Stimulated activated CD8-positive, alpha-beta memory T cell treated with anti-CD3 and anti-CD28 coated beads, Interleukin-7, amount 100 ng/mL, for 4 hours (primary cell): ENCODE results near the gene TBC1D8.

Source experiments
- DNase-seq, 2 donors: peaks; one replicate each; pipeline ENCODE4 v3.0.0-alpha.2; 2020; ENCODE audit warnings: low read depth in 2 of 2

TBC1D8 gene

DNA sequence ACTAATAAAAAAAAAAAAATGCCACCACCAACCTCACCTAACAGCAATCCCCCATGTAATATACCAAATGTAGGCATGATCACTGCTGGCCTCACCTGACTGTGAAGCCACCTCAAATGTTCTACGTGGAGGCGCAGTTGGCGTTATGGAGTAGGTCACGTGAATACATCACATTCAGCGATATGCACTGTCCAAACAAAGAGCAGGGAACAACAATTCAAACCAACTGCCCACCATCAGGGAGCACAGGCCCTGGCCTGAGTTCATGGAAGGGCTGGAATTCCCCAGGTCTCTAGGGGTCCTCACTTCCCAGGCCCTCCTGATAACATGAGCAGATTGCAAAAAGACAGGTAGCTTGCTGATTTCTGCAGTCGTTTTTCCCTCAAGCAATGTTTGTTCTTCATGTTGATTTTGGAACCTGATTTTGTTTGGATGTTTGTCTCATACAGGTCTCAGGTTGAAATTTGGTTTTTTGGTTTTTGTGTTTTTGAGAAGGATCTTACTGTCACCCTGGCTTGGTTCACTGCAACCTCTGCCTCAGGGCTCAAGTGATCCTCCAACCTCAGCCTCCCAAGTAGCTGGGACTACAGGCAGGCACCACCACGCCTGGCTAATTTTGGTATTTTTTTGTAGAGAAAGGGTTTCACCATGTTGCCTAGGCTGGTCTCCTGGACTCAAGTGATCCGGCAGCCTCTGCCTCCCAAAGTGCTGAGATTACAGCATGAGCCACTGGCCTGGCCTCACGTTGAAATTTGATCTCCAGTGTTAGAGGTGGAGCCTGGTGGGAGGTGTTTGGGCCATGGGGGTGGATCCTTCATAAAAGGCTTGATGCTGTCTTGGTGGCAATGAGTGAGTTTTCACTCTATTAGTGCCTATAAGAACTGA, 15.5 kb downstream of the TBC1D8 start:
- no peak for DNase-seq

DNA sequence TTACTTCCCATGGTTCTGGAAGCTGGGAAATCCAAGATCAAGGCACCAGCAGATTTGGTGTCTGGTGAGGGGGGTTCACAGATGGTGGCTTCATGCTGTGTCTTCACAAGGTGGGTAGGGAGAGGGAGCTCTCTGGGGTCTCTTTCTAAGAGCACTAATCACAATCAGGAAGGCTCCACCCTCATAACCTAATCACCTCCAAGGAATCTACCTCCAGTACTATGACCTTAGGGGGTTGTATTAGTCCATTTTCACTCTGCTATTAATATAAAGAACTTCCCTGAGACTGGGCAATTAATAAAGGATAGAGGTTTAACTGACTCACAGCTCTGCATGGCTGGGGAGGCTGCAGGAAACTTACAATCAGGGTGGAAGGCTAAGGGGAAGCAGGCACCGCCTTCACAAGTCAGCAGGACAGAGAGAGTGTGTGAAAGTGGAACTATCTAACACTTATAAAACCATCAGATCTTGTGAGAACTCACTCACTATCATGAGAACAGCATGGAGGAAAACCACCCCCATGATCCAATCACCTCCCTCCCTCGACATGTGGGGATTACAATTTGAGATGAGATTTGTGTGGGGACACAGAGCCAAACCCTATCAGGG, 17.6 kb downstream of the TBC1D8 start:
- DNase-seq, result no peak

DNA sequence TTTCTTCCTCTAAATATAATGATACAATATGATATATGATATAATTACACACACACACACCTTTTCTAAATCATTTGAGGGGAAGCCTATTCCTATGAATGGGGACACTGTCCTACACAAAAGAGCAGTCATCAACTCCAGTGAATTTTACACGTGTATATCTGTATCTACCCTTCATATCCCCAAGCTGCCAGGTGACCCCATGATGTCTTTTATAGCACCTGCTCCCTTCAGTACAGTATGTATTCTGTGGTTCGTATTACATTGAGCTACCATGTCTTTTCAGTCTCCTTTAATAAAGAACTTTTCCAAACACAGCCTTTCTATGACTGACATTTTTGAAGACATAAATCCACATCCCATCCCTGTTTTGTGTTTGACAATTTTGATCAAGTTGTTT, 19.0 kb downstream of the TBC1D8 start:
- DNase-seq, result no peak

DNA sequence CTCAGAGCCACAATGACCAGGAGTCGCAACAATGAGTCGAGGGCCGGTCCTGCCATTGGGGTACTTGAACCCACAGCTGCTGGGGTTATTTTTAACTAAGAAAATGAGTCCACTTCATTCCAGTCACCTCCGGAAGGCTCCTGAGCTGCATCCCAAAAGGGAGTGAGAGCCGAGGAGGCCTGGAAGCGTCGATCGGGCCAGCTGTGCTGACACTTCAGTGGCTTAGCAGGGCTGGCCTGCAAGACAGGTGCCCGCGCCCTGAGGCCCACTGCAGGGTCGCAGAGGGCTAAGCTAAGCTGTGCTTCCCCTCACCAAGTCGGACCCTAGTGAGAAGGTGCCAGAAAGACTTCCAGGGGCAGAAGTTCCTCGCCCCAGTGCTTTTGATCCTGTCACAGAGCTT, 21.1 kb downstream of the TBC1D8 start:
- DNase-seq, result no peak

DNA sequence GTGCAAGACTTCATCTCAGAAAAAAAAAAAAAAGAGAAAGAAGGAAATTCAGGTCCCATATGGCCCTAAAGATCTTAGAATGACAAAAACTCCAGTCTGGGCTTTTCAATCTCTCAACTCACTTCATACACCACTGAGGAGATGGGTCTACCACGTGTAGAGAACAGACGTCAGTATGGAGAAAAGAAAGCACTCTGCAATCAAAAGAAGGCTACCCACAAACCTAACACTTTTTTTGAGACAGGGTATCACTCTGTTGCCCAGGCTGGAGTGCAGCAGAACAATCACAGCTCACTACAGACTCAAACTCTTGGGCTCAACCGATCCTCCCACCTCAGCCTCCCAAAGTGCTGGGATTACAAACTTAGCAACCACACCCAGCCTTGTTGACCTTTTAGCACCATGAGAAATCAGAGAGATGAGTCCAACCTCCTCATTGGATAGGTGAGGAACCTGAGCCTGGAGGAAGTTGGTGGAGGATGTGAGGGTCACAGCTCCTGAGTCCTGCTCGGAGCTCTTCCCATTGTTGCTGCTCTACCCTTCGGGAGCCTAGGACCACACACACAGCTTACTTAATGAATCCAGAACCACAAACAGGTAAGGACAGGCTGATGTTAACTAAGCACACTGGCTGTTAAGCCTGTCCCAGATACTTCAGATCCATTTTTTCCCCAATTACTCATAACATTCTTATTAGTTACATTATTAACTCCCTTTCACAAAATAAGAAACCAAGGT, 23.7 kb downstream of the TBC1D8 start:
- no peak for DNase-seq

DNA sequence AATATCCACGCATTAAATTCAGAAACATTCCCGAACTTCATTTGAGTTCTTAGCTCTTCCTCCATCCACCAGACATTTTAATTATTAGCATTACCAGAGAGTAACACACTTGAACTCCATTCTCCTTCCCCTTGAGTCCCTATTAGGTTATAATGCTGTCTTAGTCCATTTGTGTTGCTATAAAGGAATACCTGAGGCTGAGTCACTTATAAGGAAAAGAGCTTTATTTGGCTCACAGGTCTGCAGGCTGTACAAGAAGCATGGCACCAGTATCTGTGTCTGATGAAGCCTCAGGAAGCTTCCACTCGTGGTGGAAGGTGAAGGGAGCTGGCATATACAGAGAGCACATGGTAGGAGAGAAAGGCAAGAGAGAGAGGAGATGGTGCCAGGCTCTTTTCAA, 25.4 kb downstream of the TBC1D8 start:
- no peak for DNase-seq

DNA sequence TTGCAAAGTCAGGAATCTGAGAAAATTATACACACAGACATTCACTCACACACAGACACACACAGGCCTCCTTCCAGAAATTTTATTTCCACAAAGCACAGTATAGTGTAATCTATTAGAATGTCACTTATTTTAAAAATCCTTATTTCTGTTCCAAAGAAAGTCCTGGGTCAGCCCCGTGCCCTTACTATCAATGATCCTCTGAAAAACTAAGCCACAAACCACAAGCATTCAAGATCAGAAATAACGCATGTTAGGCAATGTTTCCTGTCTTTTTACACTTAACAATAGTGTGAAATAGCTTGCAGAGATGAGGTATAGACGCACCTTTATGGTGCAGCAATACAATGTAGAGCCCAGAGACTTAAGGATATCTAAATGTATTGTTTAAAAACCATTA, 25.8 kb downstream of the TBC1D8 start:
- no peak for DNase-seq

DNA sequence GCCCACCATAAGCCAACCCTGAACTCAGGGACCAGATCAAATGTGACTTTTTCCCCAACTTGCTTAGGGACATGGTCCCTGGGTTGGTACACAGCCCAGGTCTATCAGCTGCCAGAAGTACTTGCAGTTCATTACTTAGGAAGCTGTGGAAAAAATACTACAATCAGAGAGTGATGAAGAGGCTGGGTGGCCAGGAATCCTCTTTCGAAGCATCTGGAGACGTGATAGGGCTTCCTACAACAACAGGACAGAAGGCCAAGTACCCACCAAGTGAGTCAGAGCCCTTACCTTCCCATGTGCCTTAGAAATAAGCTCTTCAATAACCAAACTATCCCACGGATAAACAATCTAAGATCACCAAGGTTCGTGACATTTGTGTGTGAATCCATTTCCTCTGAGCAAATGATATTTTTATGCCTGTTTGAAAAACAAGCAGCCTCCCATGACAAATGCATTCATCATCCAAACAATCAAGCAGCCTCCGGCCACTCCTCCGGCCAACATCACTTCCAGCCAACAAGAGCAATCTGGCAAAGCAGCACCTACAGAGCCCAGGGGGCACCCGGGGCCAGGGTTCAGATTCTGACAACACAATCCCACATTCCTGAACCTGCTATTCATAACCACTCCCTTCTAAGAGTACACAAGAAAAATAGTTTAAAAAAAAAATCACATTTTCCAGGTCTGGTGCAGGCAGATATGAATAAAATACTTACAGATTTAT, 26.4 kb downstream of the TBC1D8 start:
- DNase-seq, result no peak

DNA sequence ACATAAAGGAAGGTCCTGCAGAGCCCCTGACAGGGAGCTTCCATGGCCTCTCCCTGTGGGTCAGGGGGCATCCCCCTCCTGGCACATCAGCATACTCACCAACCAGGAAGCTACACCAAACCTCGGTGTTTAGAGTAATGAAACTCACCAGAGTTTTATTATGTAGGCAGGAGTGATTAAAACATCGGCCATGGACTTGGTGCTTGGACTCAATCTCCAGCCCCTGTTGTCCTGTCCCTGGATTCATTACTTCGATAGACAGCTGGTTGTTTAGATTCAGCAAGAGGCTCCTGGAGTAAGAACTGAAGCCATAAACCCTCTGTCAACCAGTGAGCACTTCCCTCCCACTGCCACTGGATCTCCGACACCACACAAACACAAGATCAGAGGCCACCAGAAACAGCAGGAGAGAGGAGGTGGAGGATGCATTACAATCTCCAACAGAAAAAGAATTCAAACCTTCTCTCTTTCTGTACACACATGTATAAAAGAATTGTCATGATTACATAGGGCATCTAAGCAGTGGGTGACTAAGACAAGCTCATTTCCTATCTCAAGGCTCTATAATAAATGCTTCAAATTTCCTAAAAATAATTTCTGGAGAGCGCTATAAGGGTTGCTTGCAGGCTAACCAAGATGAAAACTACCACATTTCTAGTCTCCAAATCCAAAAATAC, 27.2 kb downstream of the TBC1D8 start:
- DNase-seq, result no peak

DNA sequence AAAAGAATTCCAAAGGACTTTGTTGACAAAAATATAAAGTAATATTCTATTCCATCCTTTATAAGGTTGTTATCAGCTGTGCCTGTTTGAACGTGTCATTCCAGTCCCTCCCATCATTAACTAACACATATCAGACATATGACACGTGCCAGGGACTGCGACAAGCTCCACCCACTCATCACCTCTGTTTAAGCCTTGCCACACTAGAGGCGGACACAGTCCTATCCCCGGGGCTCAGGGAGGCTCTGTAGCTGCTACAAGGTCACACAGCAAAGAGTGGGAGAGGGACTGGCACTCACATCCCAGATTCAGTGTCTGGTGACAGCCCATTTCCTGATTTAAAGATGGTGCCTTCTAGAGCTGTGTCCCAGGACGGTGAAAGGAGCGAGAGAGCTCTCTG, 30.0 kb downstream of the TBC1D8 start:
- no peak for DNase-seq

DNA sequence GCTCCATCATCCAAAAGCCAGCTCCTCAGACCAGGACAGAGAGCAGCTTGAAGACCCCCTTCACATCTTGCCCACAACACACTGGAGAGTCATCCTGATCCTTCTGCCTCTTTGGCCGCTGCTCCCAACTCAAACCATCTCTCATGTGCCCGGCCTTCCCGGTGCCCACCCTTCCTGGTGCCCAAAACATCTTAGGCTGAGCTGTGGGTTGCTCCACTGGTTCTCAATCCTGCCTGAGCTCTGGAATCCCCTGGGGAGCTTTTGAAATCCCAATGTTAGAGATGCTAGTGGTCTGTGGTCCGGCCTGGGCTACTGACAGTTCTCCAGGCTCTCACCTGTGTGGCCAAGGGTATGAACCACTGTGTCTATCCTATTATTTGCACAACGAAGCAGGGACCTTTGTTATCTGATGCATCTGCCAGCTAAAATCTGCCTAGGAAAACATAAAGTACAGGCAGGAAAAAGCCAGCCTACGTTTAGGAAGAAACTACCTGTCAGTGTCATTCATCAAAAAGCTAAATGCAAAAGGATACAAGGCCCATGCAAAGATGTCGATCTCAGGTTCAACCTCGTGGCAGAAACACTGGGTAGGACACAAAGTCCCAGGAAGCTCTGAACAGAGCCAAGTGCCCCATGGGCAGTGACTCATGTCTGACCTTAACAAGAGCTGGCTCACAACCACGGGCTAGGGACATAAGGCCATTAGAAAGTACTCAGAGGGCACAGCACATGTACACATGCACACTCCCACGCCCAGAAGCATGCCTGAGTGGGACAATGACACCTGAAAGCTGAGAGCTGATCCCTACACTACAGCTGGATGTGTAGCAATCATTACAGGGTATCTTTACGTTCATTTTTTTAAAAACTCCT, 30.8 kb downstream of the TBC1D8 start:
- DNase-seq, result no peak

DNA sequence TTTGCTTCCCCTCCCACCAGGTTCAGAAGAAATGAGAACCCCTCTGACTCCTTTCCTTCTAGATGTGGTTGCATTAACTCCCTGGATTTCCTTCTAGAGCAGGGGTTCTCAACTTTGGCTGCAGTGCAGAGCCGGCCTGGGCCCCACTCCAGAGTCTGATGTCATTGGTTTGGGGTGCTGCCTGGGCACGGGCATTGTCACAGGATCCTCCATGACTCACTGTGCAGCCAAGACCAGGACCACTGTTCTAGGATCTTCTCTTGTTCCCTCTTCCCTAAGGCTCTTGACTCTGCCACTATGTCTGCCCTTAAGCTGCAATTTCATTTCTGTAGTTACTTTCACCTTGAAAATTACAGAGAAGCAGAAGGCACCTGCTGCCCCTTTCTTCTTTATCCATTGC, 31.8 kb downstream of the TBC1D8 start:
- DNase-seq, result no peak

DNA sequence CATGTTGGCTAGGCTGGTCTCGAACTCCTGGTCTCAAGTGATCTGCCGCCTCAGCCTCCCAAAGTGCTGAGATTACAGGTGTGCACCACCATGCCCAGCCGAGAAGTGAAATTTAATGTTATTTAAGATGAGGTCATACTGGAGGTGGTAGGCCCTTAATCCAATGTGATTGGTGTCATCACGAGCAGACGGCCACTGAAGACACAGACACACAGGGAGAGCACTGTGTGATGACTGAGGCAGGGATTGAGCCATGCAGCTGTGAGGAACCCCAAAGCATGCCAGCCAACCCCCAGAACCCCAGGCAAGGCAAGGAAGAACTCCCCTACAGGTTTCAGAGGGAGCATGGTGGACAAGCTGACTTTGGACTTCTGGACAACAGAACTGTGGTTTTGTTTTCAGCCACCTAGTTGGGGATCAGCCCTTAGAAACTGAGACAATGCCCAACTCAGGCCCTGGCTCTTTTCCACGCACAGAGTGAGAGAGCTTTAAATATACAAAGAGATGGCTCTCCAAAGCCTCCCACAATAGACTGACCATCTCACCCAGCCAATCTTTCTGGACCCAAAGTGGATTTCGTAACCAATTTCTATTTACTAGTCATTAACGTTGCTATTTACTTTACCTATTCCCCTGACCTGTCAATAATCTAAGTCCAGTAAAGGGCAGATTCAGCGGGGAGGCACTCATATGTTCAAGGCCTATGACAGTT, 34.2 kb downstream of the TBC1D8 start:
- no peak for DNase-seq

DNA sequence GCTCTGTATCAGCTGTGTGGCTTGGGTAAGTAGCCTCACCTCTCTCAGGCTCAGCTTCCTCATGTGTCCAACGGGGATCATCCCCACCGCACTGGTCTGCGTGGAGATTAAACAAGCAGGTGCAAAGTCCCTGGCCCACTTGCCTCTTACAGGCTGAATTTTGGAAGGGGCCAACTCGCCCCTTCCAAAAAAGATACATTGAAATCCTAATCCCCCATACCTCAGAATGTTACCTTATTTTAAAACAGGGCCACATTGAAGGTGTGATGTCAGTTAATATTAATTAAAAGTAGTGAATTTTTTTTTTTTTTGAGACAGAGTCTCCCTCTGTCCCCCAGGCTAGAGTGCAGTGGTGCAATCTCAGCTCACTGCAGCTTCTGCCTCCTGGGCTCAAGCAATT, 34.8 kb downstream of the TBC1D8 start:
- no peak for DNase-seq

DNA sequence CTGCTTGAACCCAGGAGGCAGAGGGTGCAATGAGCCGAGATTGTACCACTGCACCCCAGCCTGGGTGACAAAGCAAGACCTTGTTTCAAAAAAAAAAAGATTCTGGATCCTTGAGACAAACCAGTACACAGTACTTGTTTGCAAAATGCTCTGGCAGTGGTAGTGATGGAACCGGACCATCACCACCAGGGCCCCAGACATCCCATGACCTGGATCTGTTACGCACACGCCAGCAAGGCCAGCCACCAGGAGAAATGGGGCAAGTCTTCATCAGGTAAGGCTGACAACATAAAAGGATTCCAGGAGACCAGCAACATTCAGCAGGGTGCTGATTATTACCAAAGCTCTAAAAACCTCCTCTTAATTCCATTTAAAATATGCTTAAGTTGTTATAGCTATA, 35.5 kb downstream of the TBC1D8 start:
- no peak for DNase-seq

DNA sequence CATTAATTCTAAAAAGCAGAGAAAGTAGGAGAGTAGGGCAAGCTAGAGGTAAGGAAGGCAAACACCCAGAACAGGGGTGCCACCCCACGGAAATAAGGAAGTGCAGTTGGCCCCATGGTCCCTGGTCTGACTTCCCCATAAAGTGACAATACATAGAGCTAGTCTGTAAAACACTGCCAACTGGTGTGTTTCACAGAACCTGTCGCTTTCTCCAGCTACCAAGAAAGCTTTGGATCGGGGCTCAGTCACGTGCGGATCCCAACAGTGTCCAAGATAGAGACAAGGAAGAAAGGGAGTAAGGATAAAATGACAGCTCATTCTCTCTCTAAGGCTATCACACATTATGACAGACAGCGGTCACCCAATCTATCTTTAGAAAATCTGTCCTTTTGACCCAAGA, 36.4 kb downstream of the TBC1D8 start:
- no peak for DNase-seq

DNA sequence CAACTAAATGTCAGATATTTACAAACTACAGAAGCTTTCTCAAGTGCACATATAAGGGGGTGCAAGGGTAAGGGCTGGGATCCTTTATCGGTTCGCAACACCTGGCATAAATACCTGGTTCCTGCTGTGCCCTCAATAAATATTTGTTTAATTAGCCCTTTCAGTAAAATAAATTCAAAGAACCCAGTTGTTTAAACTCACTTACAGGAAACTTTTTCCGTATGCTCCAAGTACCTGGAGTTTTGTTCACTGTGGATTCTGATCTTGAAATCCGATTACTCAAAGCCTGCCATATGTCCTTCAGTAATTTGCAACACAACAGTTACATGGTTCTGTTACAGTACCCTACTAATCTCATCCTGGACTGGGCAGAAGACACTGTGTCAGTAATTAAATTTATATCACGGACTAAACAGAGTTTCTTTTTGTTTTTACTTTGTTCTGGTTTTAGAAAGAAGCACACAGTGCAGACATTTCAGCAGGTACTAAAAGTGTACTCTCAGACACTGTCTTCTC, 36.9 kb downstream of the TBC1D8 start:
- no peak for DNase-seq

DNA sequence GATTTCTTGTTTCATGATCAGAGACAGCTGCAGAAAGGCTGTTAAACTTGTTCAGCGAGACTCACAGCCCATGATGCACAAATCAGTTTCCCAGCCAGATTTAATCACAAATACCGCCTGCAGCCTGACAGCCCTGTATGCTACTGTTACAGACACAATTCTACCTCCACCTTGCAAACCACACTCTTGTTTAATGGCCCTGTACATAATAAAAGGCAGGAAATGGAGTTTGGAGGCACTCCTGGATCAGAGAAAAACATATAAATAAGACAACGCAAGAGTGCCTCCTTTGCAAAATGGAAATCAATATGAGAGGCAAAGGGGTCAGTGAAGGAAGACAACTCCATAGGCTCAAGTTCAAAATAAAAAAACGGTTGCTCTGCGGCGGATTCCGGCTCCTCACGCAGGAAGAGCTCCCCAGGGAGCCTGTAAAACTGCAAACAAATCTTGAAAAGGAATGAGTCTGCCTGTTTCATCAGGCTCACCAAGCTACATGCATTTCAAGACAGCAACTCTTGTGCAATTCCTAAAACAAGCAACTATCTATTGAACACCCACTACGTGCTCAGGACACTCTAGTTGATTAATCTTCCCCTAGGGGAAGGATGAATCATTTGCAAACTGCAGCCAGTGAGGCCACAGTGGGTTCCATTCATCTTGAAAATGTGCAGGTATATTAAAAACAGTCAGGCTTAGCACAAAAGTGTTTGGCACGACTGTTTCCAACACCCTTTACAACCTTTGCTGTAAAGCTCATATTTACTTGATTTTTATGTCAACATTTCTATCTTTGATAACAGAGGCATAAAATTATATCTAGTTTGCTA, 37.5 kb downstream of the TBC1D8 start:
- DNase-seq, result no peak

DNA sequence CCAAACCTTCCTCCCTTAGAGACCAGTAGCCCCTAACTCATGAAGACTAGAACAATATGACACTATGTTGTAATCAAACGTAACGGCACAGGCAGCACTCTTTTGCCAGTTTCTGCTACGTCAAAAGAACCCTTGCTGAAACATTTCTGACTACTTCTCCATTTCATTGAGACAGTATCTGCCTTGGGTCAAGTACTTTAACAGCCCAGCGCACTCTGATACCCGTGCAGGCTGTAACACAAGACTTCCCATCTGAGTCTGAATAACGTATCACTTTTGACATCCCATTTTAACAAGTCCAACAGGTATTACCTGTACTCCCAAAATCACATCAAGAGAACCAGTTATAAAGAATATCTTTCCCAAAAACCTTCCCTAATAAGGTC, 38.4 kb downstream of the TBC1D8 start:
- DNase-seq, result no peak
